LNCAP (cell line): ENCODE data around the gene TMEM147.

Experiments
- CTCF ChIP-seq: fragments of 450-650 bp; IDR thresholded peaks from 2 replicates; pipeline ENCODE4 v1.5.1; 2017; ENCODE audit warnings: mild to moderate bottlenecking

The TMEM147 gene

GRCh38 chr19:35561436-35561835 is 16.0 kb downstream of the TMEM147 start:
- no peak for TF ChIP-seq CTCF

GRCh38 chr19:35562336-35562735 is 16.9 kb downstream of the TMEM147 start:
- TF ChIP-seq CTCF = no peak

GRCh38 chr19:35562776-35563175 is 17.4 kb downstream of the TMEM147 start:
- TF ChIP-seq CTCF = no peak

GRCh38 chr19:35563207-35563829 is 17.9 kb downstream of the TMEM147 start, which contains the start of gene ATP4A:
TSS of gene ATP4A (minus strand) at chr19:35563658. CDS start at chr19:35563629, 29 bp downstream.
- TF ChIP-seq CTCF = no peak

- no peak for TF ChIP-seq CTCF
Measured at GRCh38 chr19:35565016-35565856, 19.8 kb downstream of the TMEM147 start.

- no peak for TF ChIP-seq CTCF
Measured at GRCh38 chr19:35566738-35567137, 21.3 kb downstream of the TMEM147 start.

- no peak for TF ChIP-seq CTCF
Measured at GRCh38 chr19:35569281-35569781, 23.9 kb downstream of the TMEM147 start.
